Activated CD8-positive, alpha-beta memory T cell treated with anti-CD3 and anti-CD28 coated beads, Interleukin-2, amount 50 U/mL, for 1 hour (primary cell): Measurements from ENCODE around the gene MND1.
"Not testable (repeated sequence)": the region's sequence is repeated elsewhere in the genome, so short reads cannot be mapped to it uniquely, and the experiment has no call there.

Experiments used
- DNase-seq: peaks from one replicate; pipeline ENCODE4 v3.0.0-alpha.2; 2020; ENCODE audit errors: extremely low read depth

The MND1 gene

GRCh38 chr4:153440475-153440874 is 96.0 kb downstream of the MND1 start:
- DNase-seq, result no peak

DNA sequence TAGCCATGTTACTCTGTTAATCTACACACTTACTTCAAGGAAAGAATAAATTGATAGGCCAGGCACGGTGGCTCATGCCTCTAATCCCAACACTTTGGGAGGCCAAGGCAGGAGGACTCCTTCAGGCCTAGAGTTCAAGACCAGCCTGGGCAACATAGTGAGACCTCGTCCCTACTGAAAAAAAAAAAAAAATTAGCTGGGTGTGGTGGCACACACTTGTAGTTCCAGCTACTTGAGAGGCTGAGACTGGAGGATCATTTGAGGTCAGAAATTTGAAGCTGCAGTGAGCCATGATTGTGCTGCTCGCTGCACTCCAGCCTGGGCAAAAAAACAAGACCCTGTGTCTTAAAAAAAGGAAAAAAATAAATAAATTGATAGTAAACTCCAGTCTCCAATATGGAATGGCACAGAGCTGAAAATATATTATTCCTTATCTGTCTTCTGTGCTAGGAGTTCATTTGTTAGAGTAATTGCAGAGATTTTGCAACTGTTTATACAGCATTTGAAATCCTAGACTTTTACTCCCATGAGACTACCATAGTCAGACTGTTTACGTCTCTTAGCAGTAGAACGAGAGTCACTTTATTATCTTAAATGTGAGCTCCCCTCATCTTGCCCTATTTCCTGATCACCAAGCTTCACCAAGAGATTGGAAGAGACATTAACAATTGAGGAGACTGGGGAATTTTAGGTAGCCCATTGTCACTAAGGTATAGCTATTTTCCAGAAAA is 102.9 kb downstream of the MND1 start:
- DNase-seq, result no peak

DNA sequence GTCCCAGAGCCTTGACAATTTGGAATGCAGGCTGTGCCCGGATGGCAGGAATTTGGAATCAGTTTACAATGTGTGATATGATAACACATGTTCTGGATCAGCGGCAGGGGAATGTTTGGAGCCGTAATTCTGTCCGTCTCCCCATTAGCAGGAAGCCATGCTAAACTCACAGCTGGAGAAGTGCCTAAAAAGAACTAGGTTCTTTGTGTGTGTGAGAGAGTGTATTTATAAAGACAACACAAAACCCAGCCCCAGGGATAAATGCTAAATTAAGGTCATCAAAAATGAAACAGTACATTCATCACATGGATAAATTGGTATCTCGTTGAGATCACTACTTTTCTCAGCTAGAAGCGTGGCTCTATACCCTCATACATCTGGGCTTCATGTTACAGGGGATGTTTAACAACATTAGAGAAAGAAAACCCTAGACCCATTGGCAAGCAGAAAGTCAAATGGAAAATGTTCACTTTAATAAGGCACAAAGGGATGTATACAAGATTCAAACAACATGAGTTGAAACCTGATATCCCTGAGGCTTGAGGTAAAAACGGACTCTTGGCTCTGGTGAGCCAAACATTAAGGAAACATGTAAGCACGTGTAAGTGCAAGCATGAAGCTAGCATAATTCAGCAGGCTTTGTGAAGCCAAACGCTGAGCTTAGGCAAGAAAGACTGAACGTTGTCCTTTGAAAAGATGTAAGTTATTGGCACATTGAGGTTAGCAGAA is 103.7 kb downstream of the MND1 start:
- no peak for DNase-seq

DNA sequence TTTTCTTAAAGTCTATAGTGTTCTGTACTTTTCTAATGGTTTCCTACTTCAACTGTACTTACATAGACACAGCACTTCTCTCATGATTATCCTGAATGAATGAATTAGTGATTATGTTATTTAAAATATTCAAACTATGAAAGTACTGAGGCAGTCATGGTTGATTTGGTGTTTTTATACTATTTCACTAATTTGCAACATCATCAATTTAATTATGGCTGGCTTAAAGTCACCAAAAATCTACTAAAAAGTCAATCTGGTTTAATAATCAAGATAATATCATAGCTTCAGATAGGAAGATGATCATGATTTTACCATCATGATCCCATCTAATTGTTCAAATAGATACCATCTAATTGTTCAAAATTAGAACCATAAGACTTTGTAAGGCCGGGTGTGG is 104.8 kb downstream of the MND1 start:
- no peak for DNase-seq

DNA sequence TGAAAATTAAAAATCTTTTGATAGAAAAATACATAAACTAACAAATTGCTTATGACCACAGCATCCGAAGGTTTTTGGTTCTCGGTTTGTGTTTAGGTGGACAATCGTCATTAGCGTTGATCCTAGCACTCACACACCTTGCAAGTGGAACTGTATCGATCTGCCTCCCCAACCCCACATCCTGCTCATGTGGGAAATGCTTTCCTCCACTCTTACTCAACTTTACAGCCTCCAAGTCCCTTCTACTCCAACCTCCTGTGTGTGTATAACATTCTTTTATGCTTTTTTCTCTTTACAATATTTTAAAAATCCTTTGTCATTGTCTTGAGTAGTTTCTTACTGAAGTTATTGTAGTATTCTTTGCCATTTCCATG is 106.0 kb downstream of the MND1 start:
- DNase-seq, result no peak

DNA sequence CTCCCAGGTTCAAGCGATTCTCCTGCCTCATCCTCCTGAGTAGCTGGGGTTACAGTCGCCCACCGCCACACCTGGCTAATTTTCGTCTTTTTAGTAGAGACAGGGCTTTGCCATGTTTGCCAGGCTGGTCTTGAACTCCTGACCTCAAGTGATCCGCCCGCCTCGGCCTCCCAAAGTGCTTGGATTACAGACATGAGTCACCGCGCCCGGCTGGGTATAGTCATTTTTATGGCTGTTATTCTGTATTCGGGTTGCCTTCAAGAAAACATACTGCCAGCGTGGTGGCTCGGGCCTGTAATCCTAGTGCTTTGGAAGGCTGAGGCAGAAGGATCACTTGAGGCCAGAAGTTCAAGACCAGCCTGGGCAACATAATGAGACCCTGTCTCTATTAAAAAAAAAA is 106.7 kb downstream of the MND1 start:
- not testable (repeated sequence) for DNase-seq

- DNase-seq, result no peak
Observed at GRCh38 chr4:153451911-153452657, 107.6 kb downstream of the MND1 start.

GRCh38 chr4:153452658-153453378 is 108.3 kb downstream of the MND1 start:
- no peak for DNase-seq

- DNase-seq, result no peak
Observed at GRCh38 chr4:153453402-153453801, 108.9 kb downstream of the MND1 start.

DNA sequence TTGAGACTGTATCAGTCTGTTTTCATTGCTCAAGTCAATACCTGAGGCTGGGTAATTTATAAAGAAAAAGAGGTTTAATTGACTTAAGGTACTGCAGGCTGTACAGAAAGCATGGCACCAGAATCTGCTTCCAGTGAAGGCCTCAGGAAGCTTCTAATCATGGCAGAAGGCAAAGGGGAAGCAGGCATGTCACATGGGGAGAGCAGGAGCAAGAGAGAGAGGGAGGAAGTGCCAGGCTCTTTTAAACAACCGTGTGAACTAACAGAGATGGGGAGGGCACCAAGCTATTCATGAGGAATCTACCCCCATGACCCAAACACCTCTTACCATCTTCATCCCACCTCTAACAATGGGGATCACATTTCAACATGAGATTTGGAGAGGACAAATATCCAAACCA is 114.5 kb downstream of the MND1 start:
- no peak for DNase-seq

- DNase-seq, result not testable (repeated sequence)
Observed at GRCh38 chr4:153461549-153461948, 117.1 kb downstream of the MND1 start.

GRCh38 chr4:153464068-153464467 is 119.6 kb downstream of the MND1 start:
- no peak for DNase-seq
